Thoracic aorta (tissue), 2 donors: ENCODE measurements around the gene RUVBL2. TPM values are rescaled to one million over a fixed set of nuclear protein-coding genes. Genes with fewer than 3 reads are reported as not detected.

Experiments used
- ATAC-seq: fragments of 150-250 bp; one replicate; pipeline ENCODE4 v1.8.0; 2017; ENCODE audit warnings: low read depth; ENCODE audit not compliant: insufficient number of reproducible peaks, low FRiP score
- DNase-seq: peaks from one replicate; pipeline ENCODE4 v3.0.0-alpha.2; 2020; ENCODE audit warnings: low spot score
- H3K27ac ChIP-seq, 2 donors: fragments of 200-600 bp; sonication (generic); 1 replicate in 1 of 2; 2 replicates in 1 of 2; pipeline ENCODE4 v1.5.1; 2016; ENCODE audit warnings: mild to moderate bottlenecking in 2 of 2, moderate library complexity in 2 of 2
- H3K27me3 ChIP-seq: fragments of 200-600 bp; sonication (generic); replicated peaks from 2 replicates; pipeline ENCODE4 v1.6.0; 2016; ENCODE audit warnings: mild to moderate bottlenecking; ENCODE audit not compliant: insufficient read depth
- H3K36me3 ChIP-seq: fragments of 200-600 bp; sonication (generic); one replicate; pipeline ENCODE4 v1.5.1; 2016
- H3K4me1 ChIP-seq, 2 donors: fragments of 200-600 bp; sonication (generic); 1 replicate in 1 of 2; 2 replicates in 1 of 2; pipeline versions ENCODE4 v1.5.1 to v1.6.0; 2016; ENCODE audit warnings: low read depth in 2 of 2, mild to moderate bottlenecking in 1 of 2; ENCODE audit not compliant: control insufficient read depth in 1 of 2
- H3K4me3 ChIP-seq: fragments of 200-600 bp; sonication (generic); 2 replicates; pipeline ENCODE4 v1.5.1; 2016; ENCODE audit warnings: mild to moderate bottlenecking
- H3K9me3 ChIP-seq: fragments of 200-600 bp; sonication (generic); 2 replicates; pipeline ENCODE4 v1.5.1; 2016
- total RNA-seq, 2 donors: library from RNA; depleted of rRNA; stranded (reverse); fragments of >200 nt; gene quantifications; one replicate each; pipeline versions ENCODE4 v1.1.0 to v1.2.3, GENCODE V29; 2016
- TF ChIP-seq, protein P1 (sequence below): fragments of 200-600 bp; sonication (generic); IDR thresholded peaks from one replicate; pipeline ENCODE4 v1.5.1; 2019; ENCODE audit warnings: antibody characterized with exemption

RUVBL2 gene
- total RNA-seq, 2 donors from 2014 or later, result 51.6 to 52.3 TPM

DNA sequence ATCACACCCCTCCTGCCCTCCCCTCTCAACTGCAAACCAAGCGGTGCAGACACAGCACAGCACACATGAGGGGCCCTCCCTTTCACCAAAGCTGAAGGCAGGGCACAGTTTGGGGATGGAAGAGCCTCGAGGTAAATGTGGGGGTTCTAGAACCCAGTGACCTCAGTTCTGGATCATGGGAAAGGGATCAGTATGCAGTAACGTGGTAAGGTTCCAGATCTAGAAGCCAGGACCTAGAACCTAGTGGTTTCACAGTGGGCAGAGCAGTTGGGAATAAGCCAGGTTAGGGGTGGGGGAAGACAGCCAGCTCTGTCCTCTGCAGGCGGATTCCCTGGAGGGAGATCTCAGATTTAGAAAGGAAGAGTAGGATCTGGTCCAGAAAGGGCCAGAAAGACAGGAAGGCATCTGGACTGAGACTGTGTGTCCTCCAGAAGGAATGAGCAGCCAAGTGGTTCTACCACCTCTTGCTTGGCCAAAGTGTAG, 25.5 kb upstream of the RUVBL2 start:
- H3K27ac ChIP-seq, result peak overlapping the region; percentile 56 to 83
- DNase-seq, result no peak
- ATAC-seq, result no peak

DNA sequence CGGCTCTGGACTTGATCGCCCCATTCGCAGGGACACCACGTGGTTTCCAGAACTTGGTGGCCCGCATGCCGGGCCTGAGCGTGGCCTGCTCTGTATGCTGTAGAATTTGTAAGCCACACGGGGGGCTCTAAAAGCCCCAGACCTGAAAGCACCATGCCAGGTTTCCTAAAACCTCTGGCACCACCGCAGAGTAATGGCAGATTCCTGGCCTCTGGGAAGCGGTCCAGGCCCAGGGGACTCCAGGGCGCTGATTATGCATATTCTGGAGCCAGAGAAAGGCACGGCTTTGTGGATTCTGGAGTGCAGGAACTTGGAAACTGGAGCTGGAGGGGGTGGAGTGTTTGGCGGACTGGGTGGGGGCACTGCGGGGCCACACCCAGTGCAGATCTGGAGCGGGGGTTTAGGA, 24.9 kb upstream of the RUVBL2 start:
- Histone ChIP-seq H3K27me3 (no peaks in the 10 kb centered on the region), H3K9me3 (no peaks in the 10 kb centered on the region), H3K27ac (peak overlapping the region; percentile 3 to 83), H3K36me3 (peaks cover 46% of the 10 kb centered on the region), H3K4me3 (no peak overlapping the region), H3K4me1 (peaks cover 12 to 42% of the 10 kb centered on the region in 2 donors)
- TF ChIP-seq, protein P1, sequence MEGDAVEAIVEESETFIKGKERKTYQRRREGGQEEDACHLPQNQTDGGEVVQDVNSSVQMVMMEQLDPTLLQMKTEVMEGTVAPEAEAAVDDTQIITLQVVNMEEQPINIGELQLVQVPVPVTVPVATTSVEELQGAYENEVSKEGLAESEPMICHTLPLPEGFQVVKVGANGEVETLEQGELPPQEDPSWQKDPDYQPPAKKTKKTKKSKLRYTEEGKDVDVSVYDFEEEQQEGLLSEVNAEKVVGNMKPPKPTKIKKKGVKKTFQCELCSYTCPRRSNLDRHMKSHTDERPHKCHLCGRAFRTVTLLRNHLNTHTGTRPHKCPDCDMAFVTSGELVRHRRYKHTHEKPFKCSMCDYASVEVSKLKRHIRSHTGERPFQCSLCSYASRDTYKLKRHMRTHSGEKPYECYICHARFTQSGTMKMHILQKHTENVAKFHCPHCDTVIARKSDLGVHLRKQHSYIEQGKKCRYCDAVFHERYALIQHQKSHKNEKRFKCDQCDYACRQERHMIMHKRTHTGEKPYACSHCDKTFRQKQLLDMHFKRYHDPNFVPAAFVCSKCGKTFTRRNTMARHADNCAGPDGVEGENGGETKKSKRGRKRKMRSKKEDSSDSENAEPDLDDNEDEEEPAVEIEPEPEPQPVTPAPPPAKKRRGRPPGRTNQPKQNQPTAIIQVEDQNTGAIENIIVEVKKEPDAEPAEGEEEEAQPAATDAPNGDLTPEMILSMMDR, result no peak
- ATAC-seq (no peak), DNase-seq (no peak)

More for the DNA sequence above, 25.5 kb upstream of the RUVBL2 start:
- Histone ChIP-seq H3K36me3 (peaks cover 42% of the 10 kb centered on the region), H3K4me3 (peak overlapping the region; percentile 4), H3K27me3 (no peaks in the 10 kb centered on the region), H3K4me1 (peaks cover 15 to 48% of the 10 kb centered on the region in 2 donors), H3K9me3 (no peaks in the 10 kb centered on the region)
- TF ChIP-seq, protein P1, result no peak

DNA sequence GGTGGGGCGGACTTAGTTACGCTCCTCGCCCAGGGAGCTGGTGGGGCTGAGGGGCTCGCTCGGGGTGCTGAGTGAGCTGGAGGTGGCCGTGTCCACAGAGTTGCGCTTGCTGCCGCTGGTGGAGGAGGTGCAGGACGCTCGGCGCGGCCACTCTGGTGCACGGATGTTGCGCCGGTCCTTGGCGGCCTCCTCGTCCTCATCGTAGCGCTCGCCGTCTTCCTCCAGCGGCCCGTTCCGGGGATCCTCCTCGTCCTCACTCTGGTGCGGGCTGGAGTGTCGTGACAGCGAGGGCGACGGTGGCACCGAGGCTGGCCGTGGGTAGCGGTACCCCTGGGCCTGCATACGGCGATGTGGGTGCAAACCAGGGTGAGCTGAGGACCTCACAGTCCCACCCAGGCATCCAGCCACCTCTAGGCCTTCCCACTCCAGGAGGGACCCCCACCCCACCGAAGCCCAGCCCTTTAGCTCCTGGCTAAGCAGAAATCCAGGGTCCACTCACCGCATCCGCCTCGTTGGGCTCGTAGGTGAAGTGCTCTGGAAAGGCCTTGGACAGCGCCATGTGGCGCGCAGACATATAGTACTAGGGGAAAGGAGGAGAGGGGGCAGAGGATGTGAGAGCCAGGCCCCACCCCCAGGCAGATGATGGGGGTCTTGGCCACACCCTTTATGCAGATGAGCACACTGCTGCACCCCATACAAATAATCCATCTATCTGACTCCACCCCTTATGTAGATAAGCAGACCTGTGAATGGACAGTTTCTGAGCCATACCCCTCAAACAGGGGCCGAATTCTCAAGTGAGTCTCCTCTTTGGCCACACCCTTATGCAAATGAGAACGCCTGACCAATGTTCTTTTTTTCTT, 24.2 kb upstream of the RUVBL2 start:
- H3K4me3 ChIP-seq, result no peak overlapping the region
- H3K4me1 ChIP-seq, result peaks cover 12 to 35% of the 10 kb centered on the region in 2 donors
- no peak for ATAC-seq
- no peaks in the 10 kb centered on the region for H3K9me3 ChIP-seq
- H3K36me3 ChIP-seq, result peaks cover 53% of the 10 kb centered on the region
- H3K27me3 ChIP-seq, result no peaks in the 10 kb centered on the region
- TF ChIP-seq, protein P1, result no peak
- peak overlapping the region; percentile 3 to 83 for H3K27ac ChIP-seq
- no peak for DNase-seq

DNA sequence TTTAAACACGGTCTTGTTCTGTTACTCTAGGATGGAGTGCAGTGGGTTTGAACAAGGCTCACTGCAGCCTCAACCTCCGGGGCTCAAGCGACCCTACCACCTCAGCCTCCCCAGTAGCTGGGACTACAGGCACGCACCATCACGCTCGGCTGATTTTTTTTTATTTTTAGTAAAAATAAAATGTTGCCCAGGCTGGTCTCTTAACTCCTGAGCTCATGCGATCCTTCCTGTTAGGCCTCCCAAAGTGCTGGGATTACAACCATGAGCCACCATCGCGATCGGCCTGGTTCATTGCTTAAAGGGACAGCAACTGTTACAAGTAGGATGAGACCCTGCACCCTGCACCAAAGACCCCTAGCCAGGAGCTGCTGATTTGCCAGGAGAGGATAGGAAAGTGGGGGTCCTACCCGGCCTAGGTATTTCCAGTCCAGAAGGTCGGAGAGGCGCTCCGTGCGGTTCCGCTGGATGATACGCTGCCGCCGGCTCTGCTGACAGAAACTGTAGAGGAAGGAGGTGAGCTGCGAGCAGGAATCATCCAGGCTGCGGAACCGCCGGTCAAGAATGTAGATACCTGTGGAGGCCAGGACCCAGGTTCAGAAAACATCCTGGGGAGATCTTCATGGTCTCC, 23.4 kb upstream of the RUVBL2 start:
- peak overlapping the region in 1 of 2 donors; percentile 58 for H3K27ac ChIP-seq
- no peaks in the 10 kb centered on the region for H3K27me3 ChIP-seq
- TF ChIP-seq, protein P1, result no peak
- no peaks in the 10 kb centered on the region for H3K9me3 ChIP-seq
- H3K4me3 ChIP-seq, result no peak overlapping the region
- DNase-seq (no peak), ATAC-seq (no peak)
- H3K36me3 ChIP-seq, result peaks cover 55% of the 10 kb centered on the region
- H3K4me1 ChIP-seq, result peaks cover 12 to 33% of the 10 kb centered on the region in 2 donors

DNA sequence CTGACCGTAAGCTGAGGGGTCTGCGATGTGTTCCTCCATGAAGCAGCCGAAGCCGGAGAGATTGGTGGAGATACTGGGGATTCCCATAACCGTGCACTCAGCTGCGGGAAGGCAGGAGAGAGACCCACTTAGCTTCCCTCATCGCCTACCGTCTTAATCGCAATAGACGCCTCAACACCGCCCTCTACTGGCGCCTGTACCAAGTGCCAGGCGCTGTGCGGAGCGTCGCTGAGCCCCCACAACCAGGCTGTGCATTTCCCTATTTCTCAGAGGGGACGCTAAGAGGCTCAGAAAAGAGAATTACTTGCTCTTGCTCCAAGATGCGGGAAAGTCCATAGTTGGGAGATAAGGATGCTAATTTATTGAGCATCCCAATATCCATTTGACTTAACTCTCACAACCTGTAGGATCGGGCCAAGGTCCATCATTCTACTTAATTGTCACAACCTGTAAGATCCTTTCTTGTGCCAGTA, 22.7 kb upstream of the RUVBL2 start:
- TF ChIP-seq, protein P1, result peak; percentile 91
- peaks cover 12 to 33% of the 10 kb centered on the region in 2 donors for H3K4me1 ChIP-seq
- DNase-seq, result no peak
- peak overlapping the region in 1 of 2 donors; percentile 58 for H3K27ac ChIP-seq
- H3K9me3 ChIP-seq, result no peaks in the 10 kb centered on the region
- no peaks in the 10 kb centered on the region for H3K27me3 ChIP-seq
- no peak overlapping the region for H3K4me3 ChIP-seq
- H3K36me3 ChIP-seq, result peaks cover 55% of the 10 kb centered on the region
- ATAC-seq, result no peak
